ENCODE measurements around the gene MYH13. TPM values are rescaled to one million over a fixed set of nuclear protein-coding genes. Genes with fewer than 3 reads are reported as not detected.
"Not testable (repeated sequence)": the region's sequence is repeated elsewhere in the genome, so short reads cannot be mapped to it uniquely, and the experiment has no call there.

Gene MYH13
- total RNA-seq, 1 donor from 2014 or later: not detected

GRCh38 chr17:10305398-10305797 lies 67.4 kb downstream of the MYH13 start:
- no peak for DNase-seq (ENCODE audit: low read depth, low spot score)

GRCh38 chr17:10304758-10305300 lies 68.0 kb downstream of the MYH13 start:
- no peak for DNase-seq (ENCODE audit: low read depth, low spot score)

DNA sequence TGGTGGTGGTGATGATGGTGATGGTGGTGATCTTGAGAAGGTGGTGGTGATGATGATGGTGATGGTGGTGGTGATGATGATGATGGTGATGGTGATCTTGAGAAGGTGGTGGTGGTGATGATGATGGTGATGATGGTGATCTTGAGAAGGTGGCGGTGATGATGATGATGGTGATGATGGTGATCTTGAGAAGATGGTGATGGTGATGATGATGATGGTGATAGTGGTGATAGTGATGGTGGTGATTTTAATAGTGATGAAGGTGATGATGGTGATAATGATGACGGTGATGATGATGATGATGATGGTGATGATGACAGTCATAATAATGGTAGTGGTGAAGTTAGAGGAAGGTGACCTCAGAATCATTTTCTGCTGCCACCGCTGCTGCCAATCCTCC lies 75.1 kb downstream of the MYH13 start:
- no peak for DNase-seq (ENCODE audit: low read depth, low spot score)

- DNase-seq (ENCODE audit: low read depth, low spot score): no peak
Observed at GRCh38 chr17:10295728-10296343, 77.0 kb downstream of the MYH13 start.

GRCh38 chr17:10294180-10294579 lies 78.6 kb downstream of the MYH13 start:
- no peak for DNase-seq (ENCODE audit: low read depth, low spot score)

GRCh38 chr17:10292057-10292937 lies 80.5 kb downstream of the MYH13 start:
- DNase-seq (ENCODE audit: low read depth, low spot score): no peak

- DNase-seq (ENCODE audit: low read depth, low spot score): not testable (repeated sequence)
Observed at GRCh38 chr17:10291576-10291975, 81.2 kb downstream of the MYH13 start.

- DNase-seq (ENCODE audit: low read depth, low spot score): no peak
Observed at GRCh38 chr17:10290041-10290440, 82.8 kb downstream of the MYH13 start.

- no peak for DNase-seq (ENCODE audit: low read depth, low spot score)
Observed at GRCh38 chr17:10286324-10286723, 86.5 kb downstream of the MYH13 start.

DNA sequence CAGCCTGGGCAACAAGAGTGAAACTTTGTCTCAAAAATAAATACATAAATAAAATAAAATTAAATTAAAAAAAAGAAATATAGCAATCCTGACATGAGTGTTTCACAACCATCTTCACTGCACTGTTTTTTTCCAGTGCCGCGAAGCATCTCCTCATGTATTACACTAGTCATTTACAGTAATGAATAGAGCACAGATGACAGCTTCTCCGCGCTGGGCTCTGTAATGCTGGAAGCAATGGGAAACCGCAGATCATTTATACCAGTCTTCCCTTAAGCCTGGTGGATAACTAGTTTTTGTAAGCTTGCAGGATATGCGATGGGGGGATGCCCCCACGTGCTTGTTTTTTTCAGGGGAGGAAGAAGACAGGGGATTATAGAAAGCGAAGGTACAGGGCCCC lies 86.9 kb downstream of the MYH13 start:
- DNase-seq (ENCODE audit: low read depth, low spot score): no peak

GRCh38 chr17:10280068-10280467 lies 92.7 kb downstream of the MYH13 start:
- DNase-seq (ENCODE audit: low read depth, low spot score): no peak

DNA sequence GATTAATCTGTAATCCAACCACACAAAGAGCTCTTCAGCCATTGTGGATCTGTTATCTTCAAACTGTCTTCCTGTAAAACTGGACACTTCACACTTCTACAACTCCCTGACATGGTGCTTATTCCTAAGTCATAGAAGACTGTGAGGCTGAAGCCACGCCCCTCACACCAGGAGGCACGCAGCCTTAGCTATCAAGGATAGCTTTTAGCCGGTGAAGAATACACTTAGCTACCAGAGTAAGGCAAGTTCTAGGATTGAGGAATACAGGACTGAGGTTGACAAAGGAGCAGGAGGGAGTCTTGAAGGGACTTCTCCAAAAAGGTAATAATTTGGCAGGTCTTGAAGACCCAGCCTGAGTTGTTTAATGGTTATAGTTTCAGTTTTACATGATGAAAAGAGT lies 94.6 kb downstream of the MYH13 start:
- DNase-seq (ENCODE audit: low read depth, low spot score): no peak

DNA sequence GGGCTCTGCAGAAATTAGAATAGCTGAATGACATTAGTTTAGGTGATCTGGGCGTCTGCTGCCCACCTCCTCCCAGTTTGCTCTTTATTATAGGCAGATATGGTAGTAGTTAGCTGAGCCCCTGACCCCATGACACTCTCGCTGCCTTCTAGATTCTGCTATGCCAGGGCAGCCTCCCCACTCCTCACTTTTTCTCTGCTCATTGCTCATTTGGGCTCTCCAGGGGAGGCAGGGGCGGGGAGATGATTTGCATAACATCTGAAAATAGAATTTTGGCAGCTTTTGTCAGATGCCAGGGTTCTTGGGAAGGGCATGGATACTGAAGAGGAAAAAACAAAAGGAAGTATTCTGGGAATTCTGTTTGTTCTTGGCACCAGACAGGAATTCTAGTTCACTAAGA lies 96.4 kb downstream of the MYH13 start:
- no peak for DNase-seq (ENCODE audit: low read depth, low spot score)

- DNase-seq (ENCODE audit: low read depth, low spot score): no peak
Observed at GRCh38 chr17:10275418-10275817, 97.4 kb downstream of the MYH13 start.

DNA sequence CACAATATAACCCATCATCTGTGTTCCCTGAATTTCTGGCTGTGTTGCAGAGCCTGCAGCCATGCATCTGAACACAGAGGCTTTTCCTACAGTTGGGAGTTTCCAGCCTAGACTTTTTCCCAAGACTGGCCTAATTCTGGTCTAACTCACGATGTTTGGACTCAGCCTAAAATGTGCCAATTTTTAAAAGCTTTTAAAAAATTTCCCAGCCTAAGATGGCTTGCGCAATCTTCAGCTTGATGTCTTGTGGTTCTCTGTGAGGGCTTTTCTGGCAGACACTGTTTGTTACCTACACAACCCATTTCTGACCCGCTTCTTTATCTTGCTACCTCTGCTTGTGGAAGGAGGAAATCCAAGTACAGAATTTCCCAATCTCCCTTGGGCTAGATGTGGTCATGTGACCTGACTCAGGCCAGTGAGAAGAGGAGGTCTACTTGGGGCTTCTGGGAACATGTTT lies 101.7 kb downstream of the MYH13 start:
- no peak for DNase-seq (ENCODE audit: low read depth, low spot score)

DNA sequence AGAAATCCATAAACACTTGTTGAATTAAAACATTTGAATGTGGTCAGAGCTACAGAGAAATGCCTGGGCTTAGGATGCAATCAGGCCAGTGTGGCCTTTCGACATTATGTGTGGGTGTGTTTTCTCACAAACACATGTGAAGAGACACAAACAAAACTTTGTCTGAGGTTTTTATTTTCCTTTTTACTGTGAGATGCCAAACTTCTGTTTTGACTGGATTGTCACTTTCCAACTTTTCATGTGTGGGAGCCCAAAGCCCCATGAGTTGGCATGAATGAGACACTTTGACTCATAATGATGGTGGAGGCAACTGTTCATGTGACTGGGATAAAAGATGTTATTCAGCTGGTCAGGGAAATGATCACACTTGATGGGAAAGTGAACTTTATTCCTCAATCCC lies 102.5 kb downstream of the MYH13 start:
- DNase-seq (ENCODE audit: low read depth, low spot score): no peak

GRCh38 chr17:10268005-10268404 lies 104.8 kb downstream of the MYH13 start:
- DNase-seq (ENCODE audit: low read depth, low spot score): no peak

- DNase-seq (ENCODE audit: low read depth, low spot score): no peak
Observed at GRCh38 chr17:10266296-10266876, 106.4 kb downstream of the MYH13 start.

DNA sequence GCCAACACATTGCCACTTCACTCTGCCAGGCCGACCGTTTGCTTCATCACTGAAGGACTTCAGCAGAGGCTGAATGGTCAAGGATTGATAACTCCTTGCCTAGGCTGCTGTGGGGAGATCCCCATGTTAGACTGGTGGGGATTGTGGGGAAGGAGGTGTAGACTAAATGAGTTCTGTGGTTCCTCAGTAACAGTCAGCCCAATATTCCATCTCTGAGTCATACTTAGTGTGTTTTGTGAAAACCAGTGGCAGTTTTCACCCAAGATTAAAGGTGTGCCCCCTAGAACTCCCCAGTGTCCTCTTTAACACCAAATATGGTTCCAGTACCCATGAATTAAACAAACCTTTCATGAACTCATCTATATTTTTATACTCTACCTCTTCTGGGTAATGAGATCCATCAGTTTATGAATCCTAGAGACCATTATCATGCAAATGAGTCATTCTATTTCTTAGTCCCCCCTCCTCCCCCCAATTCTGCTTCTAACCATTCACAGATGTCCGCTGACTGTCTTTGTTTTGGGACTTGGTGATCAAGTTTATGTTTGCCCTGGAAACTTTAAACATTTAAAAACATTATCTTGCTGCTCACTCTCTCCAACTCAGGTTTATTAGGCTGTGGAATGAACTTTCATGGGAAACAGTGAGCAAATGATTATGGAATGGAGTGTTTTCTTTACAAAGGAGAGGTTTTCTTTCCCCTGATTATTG lies 107.6 kb downstream of the MYH13 start:
- DNase-seq (ENCODE audit: low read depth, low spot score): no peak

GRCh38 chr17:10264051-10264450 lies 108.8 kb downstream of the MYH13 start:
- DNase-seq (ENCODE audit: low read depth, low spot score): no peak

- no peak for DNase-seq (ENCODE audit: low read depth, low spot score)
Observed at GRCh38 chr17:10262451-10262850, 110.4 kb downstream of the MYH13 start.

DNA sequence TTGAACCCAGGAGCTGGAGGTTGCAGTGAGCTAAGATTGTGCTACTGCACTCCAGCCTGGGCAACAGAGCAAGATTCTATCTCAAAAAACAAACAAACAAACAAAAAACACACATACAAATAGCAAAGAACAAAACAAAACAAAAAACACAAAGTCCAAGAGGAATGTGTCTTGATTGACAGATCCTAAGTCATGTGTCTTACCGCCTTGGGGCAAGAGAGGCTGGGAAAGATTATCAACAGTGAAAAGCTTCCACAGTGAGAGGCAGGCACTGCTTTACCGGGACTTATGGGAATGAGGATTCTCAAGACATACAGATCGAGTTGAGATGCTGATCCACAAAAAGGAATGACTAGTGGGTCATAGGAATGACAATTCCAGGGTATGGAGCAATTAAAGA lies 111.7 kb downstream of the MYH13 start:
- no peak for DNase-seq (ENCODE audit: low read depth, low spot score)

Measured in pulmonary artery endothelial cell (primary cell).